Keratinocyte (primary cell): ENCODE results near the gene CELSR3.

Source experiments
- CTCF ChIP-seq, 3 experiments: IDR thresholded peaks in 1 of 3; conservative IDR thresholded peaks in 1 of 3; optimal IDR thresholded peaks in 1 of 3; 2 replicates in 2 of 3; 3 replicates in 1 of 3; pipeline versions ENCODE3 to v1.5.1; 2011; ENCODE audit warnings: low read length in 3 of 3, mild to moderate bottlenecking in 3 of 3, moderate library complexity in 2 of 3, control low read depth in 1 of 3, inconsistent platforms in 1 of 3; ENCODE audit not compliant: insufficient read depth in 2 of 3; ENCODE audit errors: extremely low read depth in 1 of 3
- EZH2 ChIP-seq: IDR thresholded peaks from one replicate; pipeline ENCODE4 v1.6.1; 2012; ENCODE audit warnings: inconsistent platforms, mild to moderate bottlenecking, low read length, moderate library complexity

DNA sequence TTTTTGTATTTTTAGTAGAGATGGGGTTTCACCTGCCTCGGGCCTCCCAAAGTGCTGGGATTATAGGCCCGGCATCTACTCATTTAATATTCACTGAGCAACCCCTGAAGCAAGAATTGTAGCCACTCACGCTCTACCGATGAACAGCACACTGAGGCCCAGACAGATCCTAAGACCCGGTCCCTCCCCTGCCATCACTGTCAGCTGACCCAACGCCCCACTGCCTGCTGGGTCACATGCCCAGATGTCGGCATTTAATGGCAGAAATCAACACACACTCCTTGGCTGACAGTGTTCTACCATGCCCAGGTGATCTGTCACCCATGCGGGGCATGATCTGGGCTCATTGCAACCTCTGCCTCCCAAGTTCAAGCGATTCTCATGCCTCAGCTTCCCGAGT is 37.9 kb downstream of the CELSR3 start:
- TF ChIP-seq CTCF (optimal IDR thresholded peaks at IDR 0.05 in 1 of 3, IDR thresholded peaks at IDR 0.05 in 1 of 3, conservative IDR thresholded peaks at IDR 0.05 in 1 of 3; ENCODE audit: extremely low read depth in 1 of 3, insufficient read depth in 2 of 3, low read length in 3 of 3) = no peak
- no peak for TF ChIP-seq EZH2
